ENCODE data around the gene PPM1L.

Gene PPM1L

GRCh38 chr3:160876643-160877042 is 120.6 kb downstream of the PPM1L start:
- H4K20me1 ChIP-seq, result no peaks in the 10 kb centered on the region
- no peak overlapping the region for H3K4me2 ChIP-seq
- H3K4me1 ChIP-seq, result no peaks in the 10 kb centered on the region; a peak in 1 of 20 replicates
- H3K36me3 ChIP-seq, result no peaks in the 10 kb centered on the region
- no peaks in the 10 kb centered on the region for H3K27me3 ChIP-seq
- no peak overlapping the region for H3K4me3 ChIP-seq
- H3K9ac ChIP-seq, result no peak overlapping the region
- TF ChIP-seq Cebpa-rat (IDR thresholded peaks at IDR 0.05), result no peak
- H3K9me3 ChIP-seq (replicated peaks in 1 of 11), result peaks cover 0 to 14% (median 10%) of the 10 kb centered on the region in 11 experiments; a peak in 16 of 22 replicates
- no peak overlapping the region for H3K27ac ChIP-seq

DNA sequence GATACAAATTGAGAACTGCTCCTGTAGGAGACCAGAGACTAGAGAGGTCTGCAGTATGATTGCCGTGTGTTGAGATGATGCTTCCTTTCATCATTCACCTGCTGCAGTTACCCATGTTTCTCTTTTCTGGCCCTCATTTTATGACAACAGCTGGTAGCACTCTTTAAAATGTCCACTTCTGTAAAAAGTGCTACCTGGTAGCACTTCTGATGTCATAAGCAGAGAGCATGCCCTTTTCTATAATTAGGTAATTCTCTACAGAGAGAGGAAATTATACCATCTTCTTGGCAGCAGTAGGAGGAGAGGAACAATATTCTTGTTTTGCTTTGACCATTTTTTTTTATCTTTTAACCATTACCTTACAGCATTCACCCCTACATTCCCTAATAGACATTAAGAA is 123.8 kb downstream of the PPM1L start:
- H3K9ac ChIP-seq, result no peak overlapping the region
- H3K27me3 ChIP-seq, result no peaks in the 10 kb centered on the region
- no peaks in the 10 kb centered on the region for H4K20me1 ChIP-seq
- H3K9me3 ChIP-seq (replicated peaks in 1 of 11), result peaks cover 0 to 14% (median 10%) of the 10 kb centered on the region in 11 experiments; a peak in 16 of 22 replicates
- H3K36me3 ChIP-seq, result no peaks in the 10 kb centered on the region
- H3K4me1 ChIP-seq, result no peaks in the 10 kb centered on the region; a peak in 1 of 20 replicates
- no peak for TF ChIP-seq Cebpa-rat (IDR thresholded peaks at IDR 0.05)
- H3K4me2 ChIP-seq, result no peak overlapping the region
- no peak overlapping the region for H3K27ac ChIP-seq
- H3K4me3 ChIP-seq, result no peak overlapping the region

- peaks cover 0 to 8% (median 0%) of the 10 kb centered on the region in 11 experiments; a peak in 2 of 22 replicates for H3K36me3 ChIP-seq
- H3K9ac ChIP-seq, result no peak overlapping the region
- H4K20me1 ChIP-seq, result no peaks in the 10 kb centered on the region
- no peaks in the 10 kb centered on the region for H3K27me3 ChIP-seq
- H3K27ac ChIP-seq, result no peak overlapping the region
- TF ChIP-seq Cebpa-rat (IDR thresholded peaks at IDR 0.05), result no peak
- H3K4me2 ChIP-seq, result no peak overlapping the region
- peaks cover under 1 to 13% (median 9%) of the 10 kb centered on the region in 11 experiments; a peak in 18 of 22 replicates for H3K9me3 ChIP-seq (replicated peaks in 1 of 11)
- peaks cover 5 to 13% (median 10%) of the 10 kb centered on the region in 10 experiments; a peak in 19 of 20 replicates for H3K4me1 ChIP-seq
- no peak overlapping the region for H3K4me3 ChIP-seq
These were observed 127.3 kb downstream of the PPM1L start for GRCh38 chr3:160883373-160883772.

DNA sequence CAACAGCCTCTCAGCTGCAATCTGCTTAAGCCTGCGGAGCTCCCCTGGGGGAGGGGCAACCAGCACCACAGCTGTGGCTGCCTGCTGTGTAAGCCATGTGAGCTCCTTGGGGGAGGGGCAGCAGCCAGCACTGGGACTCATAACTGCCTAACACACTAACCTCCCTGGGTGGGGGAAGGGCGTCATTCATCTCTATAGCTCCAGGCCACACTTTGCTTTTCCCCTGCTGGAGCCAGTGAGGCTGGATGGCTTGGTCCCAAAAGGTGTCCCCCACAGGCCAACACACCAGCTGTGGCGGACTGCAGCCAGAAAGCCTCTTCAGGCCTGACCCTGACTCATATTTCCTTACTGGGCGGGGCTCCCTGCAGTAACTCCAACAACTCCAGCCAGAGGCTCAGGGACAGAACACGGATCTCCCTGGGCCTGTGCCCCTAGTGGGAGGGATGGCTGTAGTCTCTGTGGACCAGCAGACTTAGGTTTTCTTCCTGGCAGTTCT is 129.8 kb downstream of the PPM1L start:
- Histone ChIP-seq H3K4me3 (no peak overlapping the region), H3K36me3 (peaks cover 0 to 8% (median 0%) of the 10 kb centered on the region in 11 experiments; a peak in 2 of 22 replicates), H3K9me3 (replicated peaks in 1 of 11) (peaks cover 0 to 12% (median 8%) of the 10 kb centered on the region in 11 experiments; a peak in 12 of 22 replicates), H3K4me2 (peak overlapping the region in 9 of 11 experiments; percentile 8 to 60 (median 53); a peak in 15 of 22 replicates), H3K4me1 (peaks cover 5 to 13% (median 10%) of the 10 kb centered on the region in 10 experiments; a peak in 18 of 20 replicates), H4K20me1 (no peaks in the 10 kb centered on the region), H3K27ac (peak overlapping the region in 1 of 11 experiments; percentile 48; a peak in 2 of 22 replicates), H3K27me3 (no peaks in the 10 kb centered on the region), H3K9ac (no peak overlapping the region)
- no peak for TF ChIP-seq Cebpa-rat (IDR thresholded peaks at IDR 0.05)

DNA sequence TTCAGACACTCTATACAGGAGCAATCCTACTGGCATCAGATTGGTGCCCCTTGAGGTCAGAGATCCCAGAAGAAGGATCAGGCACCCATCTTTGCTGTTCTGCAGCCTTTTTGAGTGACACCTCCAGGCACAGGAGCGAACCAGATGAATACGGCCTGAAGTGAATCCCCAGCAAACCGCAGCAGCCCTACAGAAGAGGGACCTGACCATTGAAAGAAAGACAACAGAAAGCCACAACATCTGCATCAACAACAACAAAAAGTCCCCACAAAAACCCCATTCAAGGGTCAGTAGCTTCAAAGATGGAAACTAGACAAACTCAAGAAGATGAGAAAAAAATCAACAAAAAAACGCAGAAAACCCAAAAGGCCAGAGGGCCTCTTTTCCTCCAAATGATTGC is 130.4 kb downstream of the PPM1L start:
- no peaks in the 10 kb centered on the region for H3K27me3 ChIP-seq
- H3K4me3 ChIP-seq, result no peak overlapping the region
- H4K20me1 ChIP-seq, result no peaks in the 10 kb centered on the region
- peaks cover 0 to 8% (median 0%) of the 10 kb centered on the region in 11 experiments; a peak in 2 of 22 replicates for H3K36me3 ChIP-seq
- 0 out of 22 replicates have a peak overlapping the region, but pooled peaks of 1 of the 11 experiments have one; percentile 48 for H3K27ac ChIP-seq
- H3K4me1 ChIP-seq, result peaks cover 5 to 13% (median 10%) of the 10 kb centered on the region in 10 experiments; a peak in 18 of 20 replicates
- H3K9ac ChIP-seq, result no peak overlapping the region
- TF ChIP-seq Cebpa-rat (IDR thresholded peaks at IDR 0.05), result no peak
- H3K4me2 ChIP-seq, result peak overlapping the region in 4 of 11 experiments; percentile 33 to 60 (median 55); a peak in 3 of 22 replicates
- peaks cover 0 to 12% (median 8%) of the 10 kb centered on the region in 11 experiments; a peak in 12 of 22 replicates for H3K9me3 ChIP-seq (replicated peaks in 1 of 11)

DNA sequence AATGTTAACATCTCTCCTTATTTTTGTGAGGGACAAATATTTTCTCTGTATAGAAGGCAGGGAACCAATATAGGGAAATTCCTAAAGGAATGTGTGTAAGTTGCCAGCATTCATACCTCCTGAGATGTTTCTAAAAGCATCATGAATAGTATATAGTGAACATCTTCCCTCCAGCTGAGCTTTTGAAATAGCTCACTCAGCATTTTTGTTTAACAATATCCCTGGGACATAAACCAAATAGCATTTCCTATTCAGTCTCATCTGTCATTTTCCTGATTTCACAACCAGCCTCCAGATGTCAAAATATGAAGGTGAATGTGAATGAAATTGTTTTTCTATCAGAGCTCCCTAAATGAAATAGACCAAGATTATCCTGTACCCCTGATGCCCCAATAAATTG is 137.2 kb downstream of the PPM1L start:
- Histone ChIP-seq H3K9me3 (replicated peaks in 1 of 11) (peaks cover 0 to 6% (median 0%) of the 10 kb centered on the region in 11 experiments; a peak in 3 of 22 replicates), H3K27ac (no peak overlapping the region), H3K27me3 (no peaks in the 10 kb centered on the region), H3K4me2 (peak overlapping the region in 3 of 11 experiments; percentile 16 to 39 (median 33); a peak in 4 of 22 replicates), H3K4me3 (no peak overlapping the region), H4K20me1 (no peaks in the 10 kb centered on the region), H3K36me3 (no peaks in the 10 kb centered on the region), H3K9ac (no peak overlapping the region), H3K4me1 (peaks cover 0 to 8% (median 0%) of the 10 kb centered on the region in 10 experiments; a peak in 6 of 20 replicates)
- no peak for TF ChIP-seq Cebpa-rat (IDR thresholded peaks at IDR 0.05)

- Histone ChIP-seq H3K9ac (no peak overlapping the region), H3K4me3 (no peak overlapping the region), H4K20me1 (no peaks in the 10 kb centered on the region; a peak in 1 of 22 replicates), H3K9me3 (replicated peaks in 1 of 11) (peaks cover 9 to 16% (median 11%) of the 10 kb centered on the region in 11 experiments; a peak in 21 of 22 replicates), H3K4me1 (no peaks in the 10 kb centered on the region), H3K36me3 (no peaks in the 10 kb centered on the region), H3K27ac (no peak overlapping the region), H3K27me3 (no peaks in the 10 kb centered on the region), H3K4me2 (no peak overlapping the region)
- TF ChIP-seq Cebpa-rat (IDR thresholded peaks at IDR 0.05), result no peak
These were observed 148.7 kb downstream of the PPM1L start for GRCh38 chr3:160904691-160905090.

GRCh38 chr3:160906646-160907045 is 150.6 kb downstream of the PPM1L start:
- no peaks in the 10 kb centered on the region for H4K20me1 ChIP-seq
- no peak for TF ChIP-seq Cebpa-rat (IDR thresholded peaks at IDR 0.05)
- H3K27ac ChIP-seq, result no peak overlapping the region
- no peak overlapping the region for H3K4me3 ChIP-seq
- no peak overlapping the region for H3K4me2 ChIP-seq
- no peaks in the 10 kb centered on the region for H3K4me1 ChIP-seq
- no peaks in the 10 kb centered on the region for H3K27me3 ChIP-seq
- peaks cover 9 to 16% (median 11%) of the 10 kb centered on the region in 11 experiments; a peak in 21 of 22 replicates for H3K9me3 ChIP-seq (replicated peaks in 1 of 11)
- H3K9ac ChIP-seq, result no peak overlapping the region
- H3K36me3 ChIP-seq, result no peaks in the 10 kb centered on the region

- no peaks in the 10 kb centered on the region for H3K36me3 ChIP-seq
- no peak for TF ChIP-seq Cebpa-rat (IDR thresholded peaks at IDR 0.05)
- H3K9me3 ChIP-seq (replicated peaks in 1 of 11), result peaks cover 9 to 16% (median 11%) of the 10 kb centered on the region in 11 experiments; a peak in 21 of 22 replicates
- H3K4me3 ChIP-seq, result no peak overlapping the region
- H3K4me1 ChIP-seq, result no peaks in the 10 kb centered on the region
- no peaks in the 10 kb centered on the region for H4K20me1 ChIP-seq
- no peaks in the 10 kb centered on the region for H3K27me3 ChIP-seq
- no peak overlapping the region for H3K27ac ChIP-seq
- no peak overlapping the region for H3K9ac ChIP-seq
- no peak overlapping the region for H3K4me2 ChIP-seq
These were observed 153.9 kb downstream of the PPM1L start for GRCh38 chr3:160909917-160910316.
